ENCODE measurements around the gene TBC1D32.
"Not testable (repeated sequence)": the region's sequence is repeated elsewhere in the genome, so short reads cannot be mapped to it uniquely, and the experiment has no call there.

Gene TBC1D32

DNA sequence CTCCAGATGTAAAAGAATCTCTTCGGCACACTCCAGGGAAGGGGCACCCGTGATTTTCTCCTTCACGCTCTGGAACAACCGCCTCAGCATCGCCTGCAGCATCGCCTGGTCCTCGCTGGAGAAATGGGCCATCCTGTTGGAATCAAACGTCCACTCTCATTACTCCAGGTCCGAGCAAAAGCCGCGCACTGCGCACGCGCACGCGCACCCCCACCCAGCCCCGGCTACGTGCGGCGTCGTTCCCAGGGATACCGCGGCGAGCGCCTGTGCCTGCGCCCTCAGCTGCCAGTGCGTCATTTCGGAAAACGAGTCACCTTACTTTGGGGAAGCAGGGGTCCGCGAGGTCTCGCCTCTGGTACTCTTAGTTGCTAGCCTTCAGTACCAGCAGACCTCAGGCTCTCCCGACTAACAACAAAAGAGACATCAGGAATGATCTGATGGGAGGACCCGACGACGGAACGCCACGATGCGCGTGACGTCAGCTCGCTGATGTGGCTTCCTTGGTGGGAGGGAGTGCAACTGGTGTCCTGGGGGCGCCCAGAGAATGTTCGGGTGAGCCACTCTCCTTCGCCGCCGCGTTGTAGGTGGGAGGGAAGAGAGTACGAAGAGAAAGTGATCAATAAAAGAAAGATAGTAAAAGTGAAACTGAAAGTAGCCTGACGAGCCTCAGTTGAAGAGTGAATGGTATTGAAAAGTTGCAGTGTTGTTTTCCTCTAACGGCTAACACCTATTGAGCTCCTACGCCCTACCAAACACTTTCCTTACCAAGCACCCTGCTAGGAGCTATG lies at the start of gene TBC1D32:
Gene TBC1D32 (minus strand): TSS at position 182 of the 788 bp plus-strand sequence. CDS start 50 bp downstream, at position 132.
- peak; percentile 49 for DNase-seq

DNA sequence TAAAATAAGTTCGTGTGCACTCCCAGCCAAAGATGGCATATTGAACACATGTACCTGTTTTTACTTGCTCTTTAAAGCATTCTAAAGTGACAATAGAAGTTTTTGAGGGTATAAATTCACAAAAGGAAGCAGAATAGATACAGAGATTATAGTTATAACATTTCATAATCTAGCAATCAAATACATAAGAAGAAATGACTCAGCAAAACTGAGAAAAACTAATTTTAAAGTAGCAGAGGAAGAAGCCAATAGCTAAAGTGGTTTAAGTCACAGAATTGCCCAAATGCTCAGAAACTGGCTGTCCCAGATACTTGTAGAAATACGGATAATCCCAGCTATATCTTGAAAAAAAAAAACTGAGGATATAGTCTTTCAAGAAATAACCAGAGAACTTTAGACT lies 49.2 kb upstream of the TBC1D32 start:
- DNase-seq = no peak

DNA sequence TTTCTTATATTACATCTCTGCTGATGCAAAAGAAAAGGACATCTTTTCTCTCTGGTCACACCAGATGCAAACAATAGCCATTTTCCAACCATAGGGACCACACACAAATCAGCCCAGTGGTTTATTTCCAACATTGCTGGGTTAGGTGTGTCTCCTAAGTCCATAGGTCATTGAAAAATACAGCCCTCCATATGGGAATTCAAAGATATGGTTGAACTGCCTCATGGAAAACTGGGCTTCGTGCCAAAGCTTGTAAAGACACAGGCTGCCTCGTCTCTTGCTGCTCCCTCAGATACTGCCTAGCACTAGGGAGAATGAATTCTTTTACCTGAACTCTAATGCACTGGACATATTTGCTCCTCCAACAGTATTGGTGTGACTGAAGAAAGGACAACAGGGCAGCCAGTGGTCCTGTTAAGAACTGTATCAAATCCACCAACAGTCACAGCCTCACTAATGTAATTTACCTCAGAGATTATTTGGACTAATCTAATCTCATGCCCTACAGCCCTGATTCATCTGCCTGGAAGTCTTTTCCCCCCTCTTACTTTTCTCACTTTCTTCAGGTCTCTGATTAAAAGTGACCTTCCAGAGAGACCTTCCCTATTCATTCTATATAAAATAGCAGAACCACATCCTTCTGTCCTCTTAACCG lies 48.3 kb upstream of the TBC1D32 start:
- DNase-seq = no peak

GRCh38 chr6:121376411-121376810 lies 42.1 kb upstream of the TBC1D32 start:
- DNase-seq = no peak

- DNase-seq = not testable (repeated sequence)
Observed at GRCh38 chr6:121374219-121374618, 39.9 kb upstream of the TBC1D32 start.

DNA sequence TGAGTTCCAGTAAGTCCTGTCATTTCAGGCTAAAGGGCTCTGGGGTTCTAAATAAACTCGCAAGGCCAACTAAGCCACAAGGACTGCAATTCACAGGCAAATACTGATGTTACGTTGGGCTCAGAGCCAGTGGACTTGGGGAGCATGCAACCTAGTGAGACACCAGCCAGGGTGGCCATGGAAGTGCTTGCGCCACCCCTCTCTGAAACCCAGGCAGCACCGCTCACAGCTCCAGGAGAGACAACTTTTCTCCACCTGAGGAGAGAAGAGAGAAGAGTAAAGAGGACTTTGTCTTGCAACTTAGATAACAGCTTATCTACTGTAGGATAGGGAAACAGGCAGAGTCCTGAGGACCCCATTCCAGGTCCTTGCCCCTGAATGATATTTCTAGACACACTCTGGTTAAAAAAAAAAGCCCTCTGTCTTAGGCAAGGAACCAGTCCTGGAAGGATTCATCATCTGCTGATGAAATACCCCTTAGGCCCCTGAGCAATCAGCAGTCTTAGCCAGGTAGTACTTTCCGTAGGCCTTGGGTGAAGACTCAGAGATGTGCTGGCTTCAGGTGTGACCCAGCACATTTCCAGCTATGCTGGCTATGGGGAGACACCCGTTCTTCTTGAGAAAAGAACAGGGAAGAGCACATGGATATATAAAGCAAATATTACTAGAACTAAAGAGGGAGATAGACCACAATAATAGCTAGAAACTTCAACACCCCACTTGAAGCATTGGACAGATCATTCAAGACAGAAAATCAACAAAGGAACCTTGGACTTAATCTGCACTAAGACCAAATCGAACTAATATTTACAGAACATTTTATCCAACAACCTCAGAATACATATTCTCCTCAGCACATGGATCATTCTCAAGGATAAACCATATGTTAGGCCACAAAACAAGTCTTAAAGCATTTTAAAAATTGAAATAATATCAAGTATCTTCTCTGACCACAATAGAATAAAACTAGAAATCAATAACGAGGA lies 31.5 kb upstream of the TBC1D32 start:
- no peak for DNase-seq

DNA sequence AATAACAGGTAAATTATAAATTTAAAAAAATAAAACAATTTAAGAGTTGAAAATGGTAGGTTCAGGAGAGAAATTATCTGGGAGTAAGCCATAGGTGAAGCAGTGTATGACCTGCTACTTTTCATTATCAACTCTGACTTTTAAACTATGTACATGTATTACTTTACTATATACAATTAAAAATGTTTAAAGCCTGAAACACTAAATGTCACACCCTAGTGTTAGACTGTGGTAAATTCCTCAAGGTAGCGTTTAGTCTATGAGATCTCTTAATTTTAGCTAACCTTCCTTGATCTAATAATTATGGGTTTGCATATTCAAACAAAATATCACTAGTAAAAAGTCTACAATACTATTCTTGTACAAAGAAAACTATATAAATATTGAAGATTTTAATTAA lies 22.3 kb upstream of the TBC1D32 start:
- DNase-seq = no peak

DNA sequence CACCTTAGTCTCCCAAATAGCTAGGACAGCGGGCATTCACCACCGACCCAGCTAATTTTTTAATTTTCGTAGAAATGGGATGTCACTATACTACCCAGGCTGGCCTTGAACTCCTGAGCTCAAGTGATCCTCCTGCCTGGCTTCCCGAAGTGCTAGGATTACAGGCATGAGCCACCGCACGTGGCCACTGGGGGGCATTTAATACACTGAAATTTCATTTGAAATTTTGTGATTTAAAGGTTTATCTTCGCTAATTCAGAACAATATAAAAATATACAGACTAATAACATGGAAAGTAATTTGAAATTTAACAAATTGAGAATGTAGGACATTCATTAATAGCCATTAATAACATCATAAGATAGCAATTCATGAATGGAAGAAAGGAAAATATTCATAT lies 20.5 kb upstream of the TBC1D32 start:
- no peak for DNase-seq

GRCh38 chr6:121352941-121353340 lies 18.7 kb upstream of the TBC1D32 start:
- DNase-seq = no peak

GRCh38 chr6:121351916-121352315 lies 17.6 kb upstream of the TBC1D32 start:
- no peak for DNase-seq

DNA sequence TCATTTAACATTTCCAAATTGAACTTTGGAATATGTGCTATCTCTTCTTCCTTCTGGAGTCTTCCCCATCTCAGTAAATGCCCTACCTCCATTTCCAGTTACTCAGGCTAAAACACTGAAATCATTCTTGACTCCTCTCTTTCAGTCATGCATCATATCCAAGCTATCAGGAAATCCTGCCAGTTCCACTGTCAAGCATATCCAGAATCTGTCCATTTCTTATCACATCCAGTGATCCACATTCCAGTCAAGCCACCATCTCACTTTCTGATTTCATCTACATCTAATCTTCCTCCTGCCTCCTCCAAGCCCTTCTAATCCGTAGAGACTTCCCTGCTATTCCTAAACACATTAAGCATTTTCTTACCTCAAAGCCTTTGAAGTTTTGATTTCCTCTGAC lies 15.3 kb upstream of the TBC1D32 start:
- no peak for DNase-seq

DNA sequence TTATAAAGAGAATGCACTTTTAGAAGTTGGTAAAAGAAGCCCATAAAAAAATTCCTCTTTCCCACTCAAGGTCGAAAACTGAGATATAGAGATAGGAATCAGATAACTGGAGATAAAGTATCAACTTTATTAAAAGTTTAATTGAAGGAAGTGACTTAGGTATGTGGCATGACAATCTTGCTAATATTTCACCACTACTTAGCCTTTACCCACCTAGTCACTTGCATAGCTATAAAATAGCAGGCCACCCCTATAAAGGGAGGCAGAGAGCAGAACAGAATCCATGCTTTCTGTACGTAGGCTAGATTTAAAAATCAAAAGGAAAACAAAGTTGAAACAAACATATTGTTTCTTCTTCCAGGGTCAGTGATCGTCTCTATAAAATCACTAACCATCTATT lies 13.2 kb upstream of the TBC1D32 start:
- no peak for DNase-seq

- no peak for DNase-seq
Observed at GRCh38 chr6:121344539-121344938, 10.3 kb upstream of the TBC1D32 start.

DNA sequence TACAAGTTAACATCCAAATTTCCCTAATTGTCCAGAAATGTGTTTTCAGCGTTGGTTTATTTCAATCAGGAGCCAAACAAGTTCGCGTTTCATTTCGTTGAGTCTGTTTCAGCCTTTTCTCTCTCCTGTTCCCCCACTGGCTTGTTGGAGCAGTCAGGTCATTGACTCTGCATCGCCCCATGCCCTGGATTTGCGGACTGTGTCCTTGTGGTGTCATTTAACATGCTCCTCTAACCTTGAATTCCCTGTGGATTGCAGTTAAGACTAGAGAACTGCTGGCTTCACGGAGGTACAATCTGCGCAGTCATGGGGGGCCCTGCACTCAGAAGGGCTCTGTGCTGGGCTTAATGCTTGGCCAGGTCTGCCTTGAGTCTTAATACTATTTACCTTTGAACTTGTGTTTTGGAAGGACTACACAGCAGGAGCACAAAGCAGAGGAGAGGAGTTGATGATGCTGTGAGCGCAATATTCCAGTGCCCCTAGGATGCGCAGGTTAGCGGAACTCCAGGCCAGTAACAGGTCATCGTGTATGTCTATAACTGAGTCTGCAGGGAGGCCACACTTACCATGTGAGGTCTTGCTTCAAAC lies 5.5 kb upstream of the TBC1D32 start:
- no peak for DNase-seq

GRCh38 chr6:121338956-121339355 lies 4.7 kb upstream of the TBC1D32 start:
- no peak for DNase-seq

DNA sequence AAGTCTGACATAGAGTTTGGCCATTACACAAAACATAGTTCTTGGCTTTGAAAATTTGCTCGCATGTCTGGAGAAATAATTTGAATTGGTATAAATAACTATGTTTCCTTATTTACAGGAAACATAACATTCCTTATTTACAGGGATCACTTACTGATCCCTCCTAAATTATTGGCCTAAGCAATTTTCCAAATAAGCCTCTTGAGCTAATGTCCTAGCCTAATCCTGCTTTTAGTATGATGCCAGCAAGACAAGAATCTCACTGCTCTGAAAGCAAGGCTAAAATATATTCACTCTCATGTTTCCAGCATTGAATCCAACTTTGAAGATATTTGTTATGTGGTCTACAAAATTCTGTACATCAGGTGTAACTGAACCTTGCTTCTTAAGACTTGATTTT lies 4.1 kb upstream of the TBC1D32 start:
- no peak for DNase-seq

DNA sequence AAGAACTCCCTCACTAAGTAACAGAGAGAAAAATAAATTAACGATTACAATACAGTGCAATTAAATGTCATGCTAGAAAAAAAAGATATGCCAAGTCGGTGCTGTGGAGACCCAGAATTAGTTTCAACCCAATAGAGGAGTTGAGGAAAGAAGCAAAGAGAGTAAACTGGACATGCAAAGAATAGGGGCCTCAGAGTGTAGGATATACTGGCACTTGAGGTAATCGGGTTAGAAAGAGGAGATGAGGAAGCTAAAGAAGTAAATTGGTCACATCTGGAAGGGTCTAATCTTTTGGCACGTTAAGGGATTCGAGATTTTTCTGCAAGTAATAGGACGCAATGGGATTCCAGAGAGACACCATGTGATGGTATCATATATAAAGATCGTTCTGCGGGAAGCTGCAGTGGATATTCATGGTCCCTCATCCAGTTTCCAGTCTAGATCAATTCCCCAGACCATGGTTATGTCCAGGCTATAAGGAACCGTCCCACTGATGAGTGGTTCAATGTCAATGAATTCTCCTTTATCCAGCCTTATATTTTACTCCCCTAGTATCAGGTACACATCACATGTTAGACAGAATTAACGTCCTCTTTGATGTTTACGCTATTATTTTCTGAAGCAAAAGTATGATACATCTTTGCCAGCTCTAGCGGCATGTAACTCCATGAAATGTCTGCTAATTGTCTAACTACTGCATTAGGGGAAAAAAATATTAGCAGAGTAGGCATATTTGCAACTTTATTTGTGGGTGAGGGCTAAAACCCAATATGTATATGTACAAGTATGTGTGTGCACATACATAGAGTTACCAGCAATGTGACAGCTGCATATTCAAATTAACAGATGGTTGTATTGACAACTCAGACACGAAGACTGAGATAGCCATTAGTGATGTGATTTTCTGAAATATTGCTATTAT lies 1.1 kb upstream of the TBC1D32 start:
- DNase-seq = no peak

DNA sequence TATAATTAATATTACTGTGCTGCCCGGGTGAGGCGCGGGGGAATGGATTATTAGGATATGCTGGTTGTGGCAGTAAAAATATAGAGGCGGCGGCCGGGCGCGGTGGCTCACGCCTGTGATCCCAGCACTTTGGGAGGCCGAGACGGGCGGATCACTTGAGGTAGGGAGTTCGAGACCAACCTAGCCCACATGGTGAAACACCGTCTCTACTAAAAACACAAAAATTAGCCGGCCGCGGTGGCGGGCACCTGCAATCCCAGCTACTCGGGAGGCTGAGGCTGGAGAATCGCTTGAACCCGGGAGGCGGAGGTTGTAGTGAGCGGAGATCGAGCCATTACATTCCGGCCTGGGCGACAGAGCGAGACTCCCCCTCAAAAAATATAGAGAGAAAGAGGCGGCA lies 586 bp downstream of the TBC1D32 start:
- DNase-seq = not testable (repeated sequence)

GRCh38 chr6:121333196-121333595 lies 1.1 kb downstream of the TBC1D32 start:
- DNase-seq = no peak

GRCh38 chr6:121330516-121330915 lies 3.8 kb downstream of the TBC1D32 start:
- DNase-seq = no peak

DNA sequence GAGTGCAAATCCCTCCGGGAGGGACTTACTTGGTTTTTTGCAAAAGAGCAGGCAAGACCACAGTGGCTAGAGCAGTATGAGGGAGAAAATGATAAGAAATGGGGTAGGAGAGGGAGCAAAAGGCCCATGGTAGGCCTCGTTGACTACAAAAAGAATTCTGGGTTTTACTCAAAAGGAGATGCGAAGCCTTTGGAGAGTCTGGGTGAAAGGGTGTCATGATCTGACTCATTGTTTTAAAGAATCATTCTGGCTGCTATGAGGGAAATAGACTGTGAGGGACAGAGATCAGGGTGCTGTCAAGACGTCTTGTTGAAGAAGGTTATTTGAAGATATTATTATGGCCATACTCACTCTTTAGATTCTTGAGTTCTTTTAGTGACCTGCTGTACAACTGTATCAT lies 13.0 kb downstream of the TBC1D32 start:
- DNase-seq = no peak

DNA sequence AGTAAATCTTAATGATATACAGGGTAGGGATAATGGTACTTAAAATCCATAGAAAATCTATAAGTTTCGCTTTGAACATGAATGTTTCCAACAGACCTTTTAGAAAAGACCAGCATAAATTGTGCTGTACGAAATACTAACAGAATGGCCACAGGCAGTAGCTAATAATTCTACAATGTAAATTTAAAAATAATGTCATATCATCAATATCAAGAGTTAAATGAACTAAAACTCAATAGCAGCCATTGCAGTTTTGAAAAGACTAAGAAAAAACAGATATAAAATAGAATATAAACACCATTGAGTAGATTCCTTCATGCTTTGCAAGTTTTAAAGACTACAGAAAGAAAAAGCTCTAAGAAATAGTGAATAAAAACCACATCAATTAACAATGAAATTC lies 14.7 kb downstream of the TBC1D32 start:
- no peak for DNase-seq

Measured in COR-L47 (cell line).